ENCODE results near the gene ANKRD60.
A peak's percentile ranks its signal among the peaks of the same experiment; 100 is the strongest.

The ANKRD60 gene

GRCh38 chr20:58194175-58194791, 34.2 kb downstream of the ANKRD60 start:
- no peak for TF ChIP-seq CTCF (IDR thresholded peaks at IDR 0.05)

GRCh38 chr20:58192567-58192966, 35.9 kb downstream of the ANKRD60 start:
- Histone ChIP-seq H3K36me3 (ENCODE audit: control insufficient read depth, insufficient read depth, low read length) (no peaks in the 10 kb centered on the region), H3K4me2 (ENCODE audit: low read length) (no peak overlapping the region)

More at GRCh38 chr20:58194175-58194791, 34.2 kb downstream of the ANKRD60 start:
- Histone ChIP-seq H3K36me3 (ENCODE audit: control insufficient read depth, insufficient read depth, low read length) (no peaks in the 10 kb centered on the region), H3K4me3 (ENCODE audit: low read depth, low read length) (no peak overlapping the region), H2AFZ (no peak overlapping the region), H3K27me3 (ENCODE audit: control insufficient read depth, insufficient read depth, low read length) (no peaks in the 10 kb centered on the region), H3K4me2 (ENCODE audit: low read length) (no peak overlapping the region), H3K4me1 (no peaks in the 10 kb centered on the region), H3K9ac (no peak overlapping the region), H3K79me2 (no peaks in the 10 kb centered on the region), H3K9me3 (ENCODE audit: control insufficient read depth, low read length) (no peaks in the 10 kb centered on the region), H3K27ac (no peak overlapping the region)

GRCh38 chr20:58192065-58192464, 36.4 kb downstream of the ANKRD60 start:
- Histone ChIP-seq H3K9ac (no peak overlapping the region), H3K4me2 (ENCODE audit: low read length) (no peak overlapping the region), H3K4me1 (no peaks in the 10 kb centered on the region), H3K27ac (no peak overlapping the region), H3K36me3 (ENCODE audit: control insufficient read depth, insufficient read depth, low read length) (no peaks in the 10 kb centered on the region), H3K79me2 (no peaks in the 10 kb centered on the region), H3K27me3 (ENCODE audit: control insufficient read depth, insufficient read depth, low read length) (no peaks in the 10 kb centered on the region), H2AFZ (no peak overlapping the region), H3K4me3 (ENCODE audit: low read depth, low read length) (no peak overlapping the region), H3K9me3 (ENCODE audit: control insufficient read depth, low read length) (no peaks in the 10 kb centered on the region)
- TF ChIP-seq CTCF (IDR thresholded peaks at IDR 0.05): no peak

More at GRCh38 chr20:58192567-58192966, 35.9 kb downstream of the ANKRD60 start:
- H3K4me1 ChIP-seq: no peaks in the 10 kb centered on the region
- no peak overlapping the region for H2AFZ ChIP-seq
- no peak overlapping the region for H3K27ac ChIP-seq
- H3K9ac ChIP-seq: no peak overlapping the region
- no peaks in the 10 kb centered on the region for H3K79me2 ChIP-seq
- H3K4me3 ChIP-seq (ENCODE audit: low read depth, low read length): no peak overlapping the region
- no peaks in the 10 kb centered on the region for H3K27me3 ChIP-seq (ENCODE audit: control insufficient read depth, insufficient read depth, low read length)
- TF ChIP-seq CTCF (IDR thresholded peaks at IDR 0.05): peak; percentile 18
- no peaks in the 10 kb centered on the region for H3K9me3 ChIP-seq (ENCODE audit: control insufficient read depth, low read length)

DNA sequence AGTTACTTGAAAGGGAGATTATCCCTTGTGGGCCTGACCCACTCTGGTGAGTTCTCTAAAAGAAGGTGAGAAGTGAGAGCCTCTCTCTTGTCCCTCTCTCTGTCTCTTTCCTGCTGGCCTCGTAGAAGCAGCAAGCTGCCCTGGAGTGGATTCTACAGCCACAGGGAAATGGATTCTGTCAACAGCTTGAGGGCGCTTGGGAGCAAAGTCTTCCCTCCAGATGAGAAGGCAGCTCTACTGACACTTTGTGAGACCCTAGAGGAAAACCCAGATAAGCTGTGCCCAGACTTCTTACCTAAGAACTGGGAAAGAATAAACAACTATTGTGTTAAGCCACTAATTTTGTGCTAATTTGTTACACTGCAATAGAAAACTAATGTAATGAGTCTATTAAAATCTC, 39.9 kb downstream of the ANKRD60 start:
- H3K27ac ChIP-seq: no peak overlapping the region
- no peaks in the 10 kb centered on the region for H3K79me2 ChIP-seq
- H2AFZ ChIP-seq: no peak overlapping the region
- no peaks in the 10 kb centered on the region for H3K4me1 ChIP-seq
- no peaks in the 10 kb centered on the region for H3K36me3 ChIP-seq (ENCODE audit: control insufficient read depth, insufficient read depth, low read length)
- H3K4me2 ChIP-seq (ENCODE audit: low read length): no peak overlapping the region
- TF ChIP-seq CTCF (IDR thresholded peaks at IDR 0.05): no peak
- H3K27me3 ChIP-seq (ENCODE audit: control insufficient read depth, insufficient read depth, low read length): no peaks in the 10 kb centered on the region
- no peak overlapping the region for H3K9ac ChIP-seq
- no peak overlapping the region for H3K4me3 ChIP-seq (ENCODE audit: low read depth, low read length)
- H3K9me3 ChIP-seq (ENCODE audit: control insufficient read depth, low read length): peaks cover 3% of the 10 kb centered on the region

DNA sequence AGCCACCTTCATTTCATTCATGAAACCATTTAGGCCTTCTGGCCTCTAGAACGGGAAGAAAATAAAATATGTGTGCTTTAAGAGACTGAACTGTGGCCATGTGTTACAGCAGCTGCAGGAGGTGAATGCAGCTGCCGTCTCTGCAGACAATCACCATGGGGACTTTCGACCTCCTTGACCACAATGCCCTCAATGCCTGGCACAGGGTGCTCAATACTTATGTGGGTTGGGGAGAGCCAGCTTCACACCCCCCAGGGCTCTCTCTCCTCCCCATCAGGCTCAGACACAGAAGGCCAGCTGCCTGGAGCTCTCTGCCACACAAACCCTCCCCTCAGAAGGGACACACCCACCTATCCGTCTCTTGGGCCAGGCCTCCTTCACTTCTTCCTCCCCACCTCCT, 43.5 kb downstream of the ANKRD60 start:
- Histone ChIP-seq H3K4me3 (ENCODE audit: low read depth, low read length) (no peak overlapping the region), H3K27ac (no peak overlapping the region), H3K36me3 (ENCODE audit: control insufficient read depth, insufficient read depth, low read length) (no peaks in the 10 kb centered on the region), H3K9me3 (ENCODE audit: control insufficient read depth, low read length) (peaks cover 3% of the 10 kb centered on the region), H3K4me1 (no peaks in the 10 kb centered on the region), H2AFZ (no peak overlapping the region), H3K27me3 (ENCODE audit: control insufficient read depth, insufficient read depth, low read length) (no peaks in the 10 kb centered on the region), H3K79me2 (no peaks in the 10 kb centered on the region), H3K9ac (no peak overlapping the region), H3K4me2 (ENCODE audit: low read length) (no peak overlapping the region)
- TF ChIP-seq CTCF (IDR thresholded peaks at IDR 0.05): no peak
